Left lobe of liver (tissue), 2 donors: Measurements from ENCODE around the gene GPR68. TPM values are rescaled to one million over a fixed set of nuclear protein-coding genes. Genes with fewer than 3 reads are reported as not detected.
"Not testable (repeated sequence)": the region's sequence is repeated elsewhere in the genome, so short reads cannot be mapped to it uniquely, and the experiment has no call there.

Source experiments
- ATAC-seq: fragments of 200-7000 bp; cut with Tn5 transposase; one replicate; pipeline ENCODE4 v1.9.1; 2020; ENCODE audit warnings: mild to moderate bottlenecking, moderate library complexity
- DNase-seq: peaks from one replicate; pipeline ENCODE4 v3.0.0-alpha.2; 2020; ENCODE audit warnings: low spot score
- total RNA-seq: library from RNA; stranded (reverse); gene quantifications from one replicate; pipeline ENCODE4 v1.2.1, GENCODE V29; 2021
- donor health status: DM: no; HTN: no; CAD: no; lungs with moderate emphysema.
- donor health status: DM: no; HTN: yes; CAD: no.

Gene GPR68
- total RNA-seq, 1 donor from 2014 or later = 0.10 TPM

GRCh38 chr14:91202234-91202974, 42.1 kb downstream of the GPR68 start:
- DNase-seq = no peak
- peak; percentile 22 for ATAC-seq

- not testable (repeated sequence) for DNase-seq, ATAC-seq
Observed at GRCh38 chr14:91200802-91201201, 43.7 kb downstream of the GPR68 start.

- no peak for DNase-seq
- ATAC-seq = no peak
Observed at GRCh38 chr14:91197631-91198030, 46.9 kb downstream of the GPR68 start.

GRCh38 chr14:91195881-91196280, 48.6 kb downstream of the GPR68 start:
- DNase-seq = no peak

GRCh38 chr14:91193069-91193468, 51.4 kb downstream of the GPR68 start:
- DNase-seq (no peak), ATAC-seq (no peak)

More at GRCh38 chr14:91195881-91196280, 48.6 kb downstream of the GPR68 start:
- ATAC-seq = no peak

GRCh38 chr14:91190853-91191252, 53.7 kb downstream of the GPR68 start:
- DNase-seq (no peak), ATAC-seq (no peak)

GRCh38 chr14:91187271-91187670, 57.2 kb downstream of the GPR68 start:
- ATAC-seq (no peak), DNase-seq (no peak)

GRCh38 chr14:91186515-91187066, 57.9 kb downstream of the GPR68 start:
- ATAC-seq (no peak), DNase-seq (no peak)

- ATAC-seq = no peak
- no peak for DNase-seq
Observed at GRCh38 chr14:91185721-91186120, 58.8 kb downstream of the GPR68 start.

- ATAC-seq = no peak
- no peak for DNase-seq
Observed at GRCh38 chr14:91184559-91184958, 59.9 kb downstream of the GPR68 start.

GRCh38 chr14:91182753-91183152, 61.8 kb downstream of the GPR68 start:
- DNase-seq, ATAC-seq: not testable (repeated sequence)

Other genes with a start within 250 kb of the GPR68 start
- gene RPS6KA5, start 184.1 kb downstream of the GPR68 start, total RNA-seq = 1.4 TPM
- gene DGLUCY, start 130.6 kb downstream of the GPR68 start, total RNA-seq = 53.1 TPM
- 4.1 TPM for gene CCDC88C, start 173.1 kb upstream of the GPR68 start, total RNA-seq